Naive thymus-derived CD8-positive, alpha-beta T cell (primary cell): ENCODE data around the gene BDKRB2. TPM values are rescaled to one million over a fixed set of nuclear protein-coding genes. Genes with fewer than 3 reads are reported as not detected.
A peak's percentile ranks its signal among the peaks of the same experiment; 100 is the strongest.
"Not testable (repeated sequence)": the region's sequence is repeated elsewhere in the genome, so short reads cannot be mapped to it uniquely, and the experiment has no call there.

ENCODE experiments used
- ATAC-seq, 2 donors: fragments of 150-1000 bp; cut with Tn5 transposase in 1 of 2; sonication (Bioruptor Pico), chemical (Tn5 transposase) in 1 of 2; 1 replicate in 1 of 2; 2 replicates in 1 of 2; pipeline ENCODE4 v1.10.0; 2021; ENCODE audit warnings: mild to moderate bottlenecking in 2 of 2, moderate library complexity in 2 of 2
- POLR2A ChIA-PET: fragments of 350-600 bp; sonication (Branson Sonifier 250); formaldehyde crosslinking; loops from one replicate; lab custom pipeline; 2021; ENCODE audit warnings: antibody characterized with exemption; lab: Charles Lee
- DNase-seq, 10 donors: peaks; one replicate each; pipeline versions ENCODE4 v3.0.0 to v3.0.0-alpha.2; 2020 to 2022
- H3K27ac Mint-ChIP-seq, 10 donors: one replicate each; pipeline ENCODE4 v1.8.0; 2020 to 2022; ENCODE audit warnings: mild to moderate bottlenecking in 10 of 10, mixed read lengths in 10 of 10, moderate library complexity in 4 of 10, inconsistent platforms in 1 of 10
- H3K27me3 Mint-ChIP-seq, 5 donors: one replicate each; pipeline ENCODE4 v1.8.0; 2021 to 2022; ENCODE audit warnings: mixed read lengths in 5 of 5
- H3K36me3 Mint-ChIP-seq, 3 donors: one replicate each; pipeline ENCODE4 v1.8.0; 2020 to 2022; ENCODE audit warnings: mixed read lengths in 3 of 3, mild to moderate bottlenecking in 2 of 3, inconsistent platforms in 1 of 3
- H3K4me1 Mint-ChIP-seq, 4 donors: one replicate each; pipeline ENCODE4 v1.8.0; 2021 to 2022; ENCODE audit warnings: mixed read lengths in 4 of 4
- H3K4me3 Mint-ChIP-seq, 10 donors: one replicate each; pipeline ENCODE4 v1.8.0; 2020 to 2022; ENCODE audit warnings: mild to moderate bottlenecking in 10 of 10, mixed read lengths in 10 of 10, moderate library complexity in 6 of 10, inconsistent platforms in 1 of 10
- H3K9me3 Mint-ChIP-seq, 9 donors: one replicate each; pipeline ENCODE4 v1.8.0; 2020 to 2022; ENCODE audit warnings: mixed read lengths in 9 of 9, mild to moderate bottlenecking in 3 of 9, inconsistent platforms in 1 of 9, moderate library complexity in 1 of 9
- polyA plus RNA-seq, 3 donors: library from polyadenylated mRNA; unstranded; fragments of 300-500 nt; fragmentation: Illumina TruSeq; gene quantifications; one replicate each; pipeline ENCODE4 v1.2.3, GENCODE V29; 2021
- total RNA-seq, 8 experiments: library from RNA in 2 of 8; stranded (reverse) in 2 of 8; gene quantifications; one replicate each; pipeline ENCODE4 v1.2.3 and lab custom pipeline; 2021 to 2026

BDKRB2 gene
- total and polyA plus RNA-seq, 5 experiments from 2014 or later: not detected

DNA sequence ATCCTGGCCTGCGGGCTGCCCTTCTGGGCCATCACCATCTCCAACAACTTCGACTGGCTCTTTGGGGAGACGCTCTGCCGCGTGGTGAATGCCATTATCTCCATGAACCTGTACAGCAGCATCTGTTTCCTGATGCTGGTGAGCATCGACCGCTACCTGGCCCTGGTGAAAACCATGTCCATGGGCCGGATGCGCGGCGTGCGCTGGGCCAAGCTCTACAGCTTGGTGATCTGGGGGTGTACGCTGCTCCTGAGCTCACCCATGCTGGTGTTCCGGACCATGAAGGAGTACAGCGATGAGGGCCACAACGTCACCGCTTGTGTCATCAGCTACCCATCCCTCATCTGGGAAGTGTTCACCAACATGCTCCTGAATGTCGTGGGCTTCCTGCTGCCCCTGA, 36.0 kb downstream of the BDKRB2 start:
- H3K4me1 Mint-ChIP-seq: no peaks in the 10 kb centered on the region

DNA sequence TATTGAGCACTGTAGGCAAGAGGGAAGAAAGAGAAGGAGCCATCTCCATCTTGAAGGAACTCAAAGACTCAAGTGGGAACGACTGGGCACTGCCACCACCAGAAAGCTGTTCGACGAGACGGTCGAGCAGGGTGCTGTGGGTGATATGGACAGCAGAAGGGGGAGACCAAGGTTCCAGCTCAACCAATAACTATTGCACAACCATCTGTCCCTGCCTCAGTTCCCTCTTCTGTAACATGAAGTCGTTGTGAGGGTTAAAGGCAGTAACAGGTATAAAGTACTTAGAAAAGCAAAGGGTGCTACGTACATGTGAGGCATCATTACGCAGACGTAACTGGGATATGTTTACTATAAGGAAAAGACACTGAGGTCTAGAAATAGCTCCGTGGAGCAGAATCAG, 37.5 kb downstream of the BDKRB2 start:
- Mint-ChIP-seq H3K4me1 (no peaks in the 10 kb centered on the region), H3K36me3 (no peaks in the 10 kb centered on the region), H3K27ac (no peak overlapping the region), H3K4me3 (no peak overlapping the region), H3K9me3 (peaks cover 0 to 2% (median 0%) of the 10 kb centered on the region in 9 donors), H3K27me3 (peaks cover 6 to 22% (median 10%) of the 10 kb centered on the region in 5 donors)
- ATAC-seq (no peak), DNase-seq (no peak)
- POLR2A ChIA-PET: no interaction called here

More for the DNA sequence above, 36.0 kb downstream of the BDKRB2 start:
- peak overlapping the region in 1 of 10 donors; percentile 73 for H3K27ac Mint-ChIP-seq
- POLR2A ChIA-PET: no interaction called here
- no peaks in the 10 kb centered on the region for H3K36me3 Mint-ChIP-seq
- no peak for ATAC-seq
- peaks cover 0 to 2% (median 0%) of the 10 kb centered on the region in 9 donors for H3K9me3 Mint-ChIP-seq
- no peak overlapping the region for H3K4me3 Mint-ChIP-seq
- no peak for DNase-seq
- peaks cover 3 to 12% (median 7%) of the 10 kb centered on the region in 5 donors for H3K27me3 Mint-ChIP-seq

GRCh38 chr14:96243785-96244184, 39.1 kb downstream of the BDKRB2 start:
- peaks cover 0 to 1% (median 0%) of the 10 kb centered on the region in 3 donors for H3K36me3 Mint-ChIP-seq
- POLR2A ChIA-PET: no interaction called here
- ATAC-seq (no peak), DNase-seq (no peak)
- H3K27ac Mint-ChIP-seq: no peak overlapping the region
- no peaks in the 10 kb centered on the region for H3K4me1 Mint-ChIP-seq
- H3K27me3 Mint-ChIP-seq: peaks cover 10 to 38% (median 17%) of the 10 kb centered on the region in 5 donors
- peaks cover 0 to 2% (median 0%) of the 10 kb centered on the region in 9 donors for H3K9me3 Mint-ChIP-seq
- no peak overlapping the region for H3K4me3 Mint-ChIP-seq

- H3K27ac Mint-ChIP-seq, H3K4me3 Mint-ChIP-seq, H3K9me3 Mint-ChIP-seq, ATAC-seq, POLR2A ChIA-PET, H3K36me3 Mint-ChIP-seq, H3K4me1 Mint-ChIP-seq, DNase-seq: not testable (repeated sequence)
- peaks cover 10 to 51% (median 19%) of the 10 kb centered on the region in 5 donors for H3K27me3 Mint-ChIP-seq
Measured at GRCh38 chr14:96245074-96245473, 40.4 kb downstream of the BDKRB2 start.

DNA sequence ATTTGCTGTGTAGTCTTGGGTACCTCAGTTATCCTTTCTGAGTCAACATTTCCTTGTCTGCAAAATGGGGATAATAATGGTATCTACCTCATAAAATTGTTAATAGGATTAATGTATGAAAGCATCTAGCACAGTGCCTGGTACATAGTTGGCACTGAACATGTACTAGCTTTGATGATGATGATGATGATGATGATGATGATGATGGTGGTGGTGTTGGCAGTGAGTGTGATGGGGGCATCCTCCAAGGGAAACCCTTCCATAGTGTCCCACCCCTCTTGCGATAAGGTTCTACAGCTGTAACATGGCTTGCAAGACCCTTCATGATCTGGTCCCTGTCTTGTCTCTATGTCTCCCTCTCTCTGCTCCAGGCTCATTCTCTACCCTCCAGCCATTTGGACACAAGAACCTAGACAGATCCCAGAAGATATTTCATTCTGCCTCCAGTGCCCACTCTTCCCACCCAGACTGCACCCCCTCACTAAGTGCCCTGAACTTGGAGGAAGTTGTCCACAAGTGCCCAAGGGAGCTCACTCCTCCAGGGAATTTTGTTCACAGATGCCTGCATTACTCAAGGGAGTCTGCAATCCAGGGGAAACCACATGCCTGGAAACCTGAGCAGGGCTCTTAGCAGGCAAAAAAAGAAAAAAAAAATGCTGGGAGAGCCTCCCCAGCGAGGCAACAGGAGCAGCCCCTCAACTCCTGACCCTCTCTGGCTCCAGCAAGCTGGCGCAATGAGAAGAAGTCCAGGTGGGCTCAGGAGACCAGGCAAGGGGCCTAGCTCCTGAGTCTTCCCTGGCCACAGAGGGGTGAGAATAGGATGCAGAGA, 41.3 kb downstream of the BDKRB2 start:
- POLR2A ChIA-PET: no interaction called here
- Mint-ChIP-seq H3K4me3 (no peak overlapping the region), H3K27ac (no peak overlapping the region), H3K4me1 (no peaks in the 10 kb centered on the region), H3K9me3 (peaks cover 0 to 2% (median 0%) of the 10 kb centered on the region in 9 donors), H3K27me3 (peaks cover 10 to 59% (median 17%) of the 10 kb centered on the region in 5 donors), H3K36me3 (peaks cover 0 to 1% (median 0%) of the 10 kb centered on the region in 3 donors)
- DNase-seq: no peak
- no peak for ATAC-seq

DNA sequence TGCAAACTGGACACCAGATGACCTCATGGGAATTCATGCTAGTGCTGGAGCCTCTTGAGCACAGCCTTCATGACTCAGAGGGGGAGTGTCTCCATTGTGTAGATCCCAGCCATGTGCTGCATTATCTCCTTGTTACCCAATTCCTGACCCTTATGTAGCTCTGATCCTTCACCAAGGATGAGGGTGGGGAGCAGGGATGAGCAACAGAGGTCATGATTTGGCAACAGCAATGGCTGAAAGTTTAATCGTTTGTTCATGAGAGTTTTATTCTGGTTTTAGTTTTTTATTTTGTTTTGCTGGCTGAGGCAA, 41.9 kb downstream of the BDKRB2 start:
- no peak for ATAC-seq
- no peak for DNase-seq
- Mint-ChIP-seq H3K4me3 (no peak overlapping the region), H3K27me3 (peaks cover 10 to 65% (median 22%) of the 10 kb centered on the region in 5 donors), H3K4me1 (no peaks in the 10 kb centered on the region), H3K9me3 (peaks cover 0 to 2% (median 0%) of the 10 kb centered on the region in 9 donors), H3K27ac (no peak overlapping the region), H3K36me3 (peaks cover 0 to 1% (median 0%) of the 10 kb centered on the region in 3 donors)
- POLR2A ChIA-PET: interaction anchor here (1.0 kb wide), 1 partner anchor 24 kb away, joined by 3 read pairs; no protein-coding TSS in a partner anchor

GRCh38 chr14:96247031-96247430, 42.4 kb downstream of the BDKRB2 start:
- Mint-ChIP-seq H3K27ac (no peak overlapping the region), H3K27me3 (peaks cover 13 to 70% (median 27%) of the 10 kb centered on the region in 5 donors), H3K4me3 (no peak overlapping the region), H3K4me1 (no peaks in the 10 kb centered on the region), H3K36me3 (peaks cover 0 to 1% (median 0%) of the 10 kb centered on the region in 3 donors), H3K9me3 (peaks cover 0 to 2% (median 0%) of the 10 kb centered on the region in 9 donors)
- POLR2A ChIA-PET: interaction anchor here (1.0 kb wide), 1 partner anchor 25 kb away, joined by 3 read pairs; no protein-coding TSS in a partner anchor
- no peak for ATAC-seq
- no peak for DNase-seq

- no peaks in the 10 kb centered on the region for H3K4me1 Mint-ChIP-seq
- peaks cover 0 to 2% (median 0%) of the 10 kb centered on the region in 9 donors for H3K9me3 Mint-ChIP-seq
- no peak for ATAC-seq
- H3K4me3 Mint-ChIP-seq: no peak overlapping the region
- H3K27ac Mint-ChIP-seq: no peak overlapping the region
- no peak for DNase-seq
- POLR2A ChIA-PET: no interaction called here
- H3K27me3 Mint-ChIP-seq: peaks cover 15 to 90% (median 44%) of the 10 kb centered on the region in 5 donors
- H3K36me3 Mint-ChIP-seq: peaks cover 0 to 1% (median 0%) of the 10 kb centered on the region in 3 donors
Measured at GRCh38 chr14:96249029-96249428, 44.4 kb downstream of the BDKRB2 start.

DNA sequence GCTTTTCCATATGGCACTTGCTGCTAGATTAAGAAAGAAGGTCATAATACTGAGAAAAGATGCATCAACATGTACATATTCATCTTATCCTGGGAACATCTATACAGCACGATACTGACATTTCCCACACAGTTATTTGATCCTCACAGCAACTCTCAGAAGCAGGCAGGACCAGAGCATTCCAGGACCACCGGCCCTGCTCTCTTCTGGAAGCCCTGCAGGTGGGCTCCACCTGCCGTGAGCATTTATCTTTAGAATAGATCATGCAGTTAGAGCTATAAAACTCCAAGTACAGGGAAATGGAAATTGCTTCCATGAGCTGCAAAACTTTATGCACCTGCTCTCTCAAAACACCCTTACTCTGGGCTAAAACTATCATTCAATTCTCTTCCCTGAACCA, 45.8 kb downstream of the BDKRB2 start:
- Mint-ChIP-seq H3K27me3 (peaks cover 16 to 98% (median 49%) of the 10 kb centered on the region in 5 donors), H3K4me3 (no peak overlapping the region), H3K36me3 (peaks cover 0 to 1% (median 0%) of the 10 kb centered on the region in 3 donors), H3K4me1 (no peaks in the 10 kb centered on the region), H3K27ac (no peak overlapping the region), H3K9me3 (no peaks in the 10 kb centered on the region)
- ATAC-seq (no peak), DNase-seq (no peak)
- POLR2A ChIA-PET: no interaction called here

- no peak for DNase-seq
- H3K4me1 Mint-ChIP-seq: no peaks in the 10 kb centered on the region
- no peak for ATAC-seq
- peaks cover 14 to 93% (median 46%) of the 10 kb centered on the region in 5 donors for H3K27me3 Mint-ChIP-seq
- H3K9me3 Mint-ChIP-seq: no peaks in the 10 kb centered on the region
- H3K4me3 Mint-ChIP-seq: no peak overlapping the region
- POLR2A ChIA-PET: no interaction called here
- H3K36me3 Mint-ChIP-seq: peaks cover 0 to 1% (median 0%) of the 10 kb centered on the region in 3 donors
- H3K27ac Mint-ChIP-seq: no peak overlapping the region
Measured at GRCh38 chr14:96251656-96252155, 47.1 kb downstream of the BDKRB2 start.

GRCh38 chr14:96252323-96252998, 47.8 kb downstream of the BDKRB2 start:
- H3K27ac Mint-ChIP-seq: no peak overlapping the region
- H3K4me1 Mint-ChIP-seq: no peaks in the 10 kb centered on the region
- DNase-seq (no peak), ATAC-seq (no peak)
- peaks cover 17 to 93% (median 49%) of the 10 kb centered on the region in 5 donors for H3K27me3 Mint-ChIP-seq
- peaks cover 0 to 1% (median 0%) of the 10 kb centered on the region in 3 donors for H3K36me3 Mint-ChIP-seq
- no peaks in the 10 kb centered on the region for H3K9me3 Mint-ChIP-seq
- no peak overlapping the region for H3K4me3 Mint-ChIP-seq
- POLR2A ChIA-PET: no interaction called here

- peaks cover 0 to under 1% (median 0%) of the 10 kb centered on the region in 3 donors for H3K36me3 Mint-ChIP-seq
- no peaks in the 10 kb centered on the region for H3K9me3 Mint-ChIP-seq
- ATAC-seq (no peak), DNase-seq (no peak)
- no peaks in the 10 kb centered on the region for H3K4me1 Mint-ChIP-seq
- POLR2A ChIA-PET: no interaction called here
- H3K27me3 Mint-ChIP-seq: peaks cover 19 to 92% (median 51%) of the 10 kb centered on the region in 5 donors
- no peak overlapping the region for H3K27ac Mint-ChIP-seq
- no peak overlapping the region for H3K4me3 Mint-ChIP-seq
Measured at GRCh38 chr14:96252999-96253539, 48.4 kb downstream of the BDKRB2 start.
